ENCODE measurements around the gene MAGED2.

The MAGED2 gene

GRCh38 chrX:54794028-54794427 is 13.5 kb upstream of the MAGED2 start:
- TF ChIP-seq CTCF (IDR thresholded peaks at IDR 0.05) = no peak

GRCh38 chrX:54794795-54795194 is 12.8 kb upstream of the MAGED2 start:
- no peak for TF ChIP-seq CTCF (IDR thresholded peaks at IDR 0.05)

GRCh38 chrX:54798137-54798536 is 9.4 kb upstream of the MAGED2 start, which contains the start of gene ITIH6:
Gene ITIH6 (minus strand): TSS chrX:54798255. CDS start chrX:54798210, 45 bp downstream.
- no peak for TF ChIP-seq CTCF (IDR thresholded peaks at IDR 0.05)

DNA sequence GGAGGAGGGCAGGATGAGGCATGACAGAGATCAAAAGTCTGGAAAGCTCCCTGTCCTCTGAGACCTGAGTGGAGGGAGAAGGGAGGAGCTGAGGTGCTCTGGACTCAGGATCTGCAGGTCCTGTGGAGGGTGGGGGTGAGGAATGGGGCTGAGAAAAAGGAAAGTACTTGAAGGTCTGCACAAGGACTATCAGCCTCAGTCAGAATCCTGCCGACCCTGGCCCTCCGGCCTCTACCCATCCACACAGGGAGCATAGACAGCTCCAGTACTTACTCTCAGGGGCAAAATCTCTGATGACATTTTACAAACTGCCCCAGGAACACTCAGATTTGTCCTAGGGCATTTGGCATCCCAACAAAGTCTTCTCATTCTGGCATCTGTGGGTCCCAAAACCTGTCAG is 8.5 kb upstream of the MAGED2 start:
- no peak for TF ChIP-seq CTCF (IDR thresholded peaks at IDR 0.05)

- TF ChIP-seq CTCF (IDR thresholded peaks at IDR 0.05) = no peak
Observed at GRCh38 chrX:54808109-54808604, 612 bp downstream of the MAGED2 start.

DNA sequence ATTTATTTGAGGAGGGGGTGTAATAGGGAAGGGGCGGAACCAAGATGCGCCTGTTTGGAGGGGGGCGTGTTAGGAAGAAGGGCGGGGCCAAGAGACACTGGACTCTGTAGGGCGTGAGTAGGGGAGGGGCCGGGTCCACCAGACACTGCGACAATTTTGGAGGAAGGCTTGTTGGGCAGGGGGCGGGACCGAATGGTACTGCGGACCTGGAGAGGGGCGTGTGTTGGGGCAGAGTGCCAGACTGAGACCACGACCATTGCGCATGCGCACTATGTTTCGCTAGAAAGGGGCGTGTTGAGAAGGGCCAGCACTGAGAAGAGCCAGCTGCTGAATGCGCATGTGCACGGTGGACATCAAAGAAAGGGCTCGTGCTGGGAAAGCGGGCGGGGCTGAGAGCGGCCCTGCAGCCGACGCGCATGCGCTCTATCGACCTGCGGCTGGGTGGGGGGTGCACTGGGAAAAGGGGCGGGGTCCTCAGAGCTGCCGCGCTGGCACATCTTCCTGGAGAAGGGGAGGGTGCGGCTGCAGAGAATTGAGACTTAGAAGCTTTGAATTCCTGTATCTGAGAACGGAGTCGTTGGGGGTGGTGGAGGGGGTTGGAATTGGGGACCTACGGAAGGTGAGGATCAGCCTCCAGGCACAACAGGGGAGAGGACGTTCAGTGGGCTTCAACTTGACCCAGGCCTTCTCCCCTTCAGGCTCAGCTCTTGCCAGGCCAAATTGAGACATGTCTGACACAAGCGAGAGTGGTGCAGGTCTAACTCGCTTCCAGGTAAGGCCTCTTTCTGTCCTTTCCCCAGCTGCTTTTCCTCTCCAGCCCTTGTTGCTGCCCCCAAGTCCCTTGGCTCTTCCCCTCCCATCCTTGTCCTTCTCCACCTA is 1.3 kb downstream of the MAGED2 start:
- TF ChIP-seq CTCF (IDR thresholded peaks at IDR 0.05) = no peak

GRCh38 chrX:54810532-54810931 is 3.0 kb downstream of the MAGED2 start:
- TF ChIP-seq CTCF (IDR thresholded peaks at IDR 0.05) = no peak

Measured in LNCAP (cell line).